Mesodermal cell (in vitro differentiated cells): ENCODE results near the gene CD300C. TPM values are rescaled to one million over a fixed set of nuclear protein-coding genes. Genes with fewer than 3 reads are reported as not detected.

Experiments
- H3K27ac ChIP-seq: 2 replicates; pipeline ENCODE4 v1.7.0; 2013; ENCODE audit warnings: mild to moderate bottlenecking, low read depth, low read length, moderate library complexity; ENCODE audit not compliant: severe bottlenecking
- H3K36me3 ChIP-seq: 2 replicates; pipeline ENCODE4 v1.7.1; 2013; ENCODE audit warnings: mild to moderate bottlenecking, low read length, moderate library complexity; ENCODE audit not compliant: control insufficient read depth, insufficient read depth
- H3K4me1 ChIP-seq: one replicate; pipeline ENCODE4 v1.7.1; 2013; ENCODE audit warnings: mild to moderate bottlenecking, low read length; ENCODE audit not compliant: insufficient read depth, control insufficient read depth, poor library complexity, severe bottlenecking
- H3K4me3 ChIP-seq: 2 replicates; pipeline ENCODE4 v1.7.0; 2013; ENCODE audit warnings: low read length, control low read depth, mild to moderate bottlenecking; ENCODE audit not compliant: insufficient read depth, poor library complexity, severe bottlenecking; ENCODE audit errors: extremely low read depth
- H3K9me3 ChIP-seq: 2 replicates; pipeline ENCODE4 v1.7.1; 2013; ENCODE audit warnings: mild to moderate bottlenecking, low read length, moderate library complexity; ENCODE audit not compliant: control insufficient read depth
- WGBS, 2 experiments: methylation state at CpG; one replicate each; pipeline ENCODE4 v1.1.5; 2013; ENCODE audit warnings: missing lambda C conversion rate in 2 of 2; ENCODE audit not compliant: insufficient coverage in 2 of 2; 5-methylcytosine and 5-hydroxymethylcytosine counted together
- polyA plus RNA-seq, 2 experiments: library from polyadenylated mRNA; stranded (reverse); fragments of 50-300 nt; gene quantifications; one replicate each; pipeline ENCODE4 v1.2.3, GENCODE V29; 2013

The CD300C gene
- polyA plus RNA-seq (2013, experiment 1 of 2) = not detected
- polyA plus RNA-seq (2013, experiment 2 of 2) = not detected

- no peaks in the 10 kb centered on the region for H3K36me3 ChIP-seq
- H3K27ac ChIP-seq = no peak within 1 kb of the TSS
- no peaks in the 10 kb centered on the region for H3K9me3 ChIP-seq
- WGBS, 2 experiments = 77 to 91% methylated on average over 3 of the region's 5 CpGs
- H3K4me3 ChIP-seq = no peak within 1 kb of the TSS
- H3K4me1 ChIP-seq = no peaks in the 10 kb centered on the region
These were observed at the start of gene CD300C for GRCh38 chr17:74545843-74546230. Gene CD300C, minus strand, starts transcription at chr17:74546115. Its CDS starts 333 bp downstream, at chr17:74545782.

GRCh38 chr17:74595037-74595750 is 49.3 kb upstream of the CD300C start:
- Histone ChIP-seq H3K4me1 (peaks cover 22% of the 10 kb centered on the region), H3K27ac (no peak overlapping the region), H3K36me3 (no peaks in the 10 kb centered on the region), H3K9me3 (no peaks in the 10 kb centered on the region), H3K4me3 (no peak overlapping the region)
- WGBS, 2 experiments = 37 to 82% methylated on average over 3 to 5 of the region's 6 CpGs

- no peak within 1 kb of the TSS for H3K4me3 ChIP-seq
These were observed 46.4 kb upstream of the CD300C start, which contains the start of gene CD300LD for GRCh38 chr17:74592087-74592990. Gene CD300LD, minus strand, starts transcription at chr17:74592283. Its CDS starts 81 bp downstream, at chr17:74592202.

GRCh38 chr17:74591503-74591902 is 45.6 kb upstream of the CD300C start:
- 67% methylated on average over 1 of the region's 1 CpG; no CpG with 5 or more reads in 1 of the 2 experiments for WGBS, 2 experiments
- no peak overlapping the region for H3K4me3 ChIP-seq
- peaks cover 10% of the 10 kb centered on the region for H3K4me1 ChIP-seq
- H3K27ac ChIP-seq = no peak overlapping the region
- no peaks in the 10 kb centered on the region for H3K9me3 ChIP-seq
- no peaks in the 10 kb centered on the region for H3K36me3 ChIP-seq

More at GRCh38 chr17:74592087-74592990, 46.4 kb upstream of the CD300C start, which contains the start of gene CD300LD:
- 80% methylated on average over 9 to 10 of the region's 14 CpGs for WGBS, 2 experiments
- H3K9me3 ChIP-seq = no peaks in the 10 kb centered on the region
- no peaks in the 10 kb centered on the region for H3K36me3 ChIP-seq
- peaks cover 10% of the 10 kb centered on the region for H3K4me1 ChIP-seq
- no peak within 1 kb of the TSS for H3K27ac ChIP-seq

DNA sequence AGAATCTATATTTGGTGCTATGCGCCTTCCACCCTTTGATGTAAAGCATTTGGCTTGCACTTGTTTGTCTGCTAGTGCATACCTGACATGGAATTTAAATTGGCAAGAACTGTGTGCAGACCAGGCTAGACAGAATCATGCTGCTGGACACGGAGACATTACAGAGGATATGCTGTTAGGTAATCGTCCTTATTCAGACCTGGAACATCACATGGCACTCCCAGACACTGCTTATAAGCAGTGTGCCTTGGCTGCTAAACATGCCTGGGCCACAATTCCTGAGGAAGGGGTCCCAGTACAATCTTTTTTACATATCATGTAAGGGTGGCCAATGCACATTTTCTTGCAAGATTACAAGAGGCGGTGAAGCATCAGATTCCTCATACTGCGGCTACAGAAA is 39.8 kb upstream of the CD300C start:
- Histone ChIP-seq H3K27ac (no peak overlapping the region), H3K36me3 (no peaks in the 10 kb centered on the region)
- WGBS, 2 experiments = 85 to 94% methylated on average over 3 to 5 of the region's 5 CpGs

GRCh38 chr17:74584292-74585060 is 38.6 kb upstream of the CD300C start:
- Histone ChIP-seq H3K9me3 (peaks cover 5% of the 10 kb centered on the region), H3K36me3 (no peaks in the 10 kb centered on the region), H3K27ac (no peak overlapping the region), H3K4me3 (no peak overlapping the region), H3K4me1 (no peaks in the 10 kb centered on the region)
- 77 to 82% methylated on average over 10 to 14 of the region's 14 CpGs for WGBS, 2 experiments

More for the DNA sequence above, 39.8 kb upstream of the CD300C start:
- Histone ChIP-seq H3K4me3 (no peak overlapping the region), H3K4me1 (no peaks in the 10 kb centered on the region), H3K9me3 (peaks cover 5% of the 10 kb centered on the region)

DNA sequence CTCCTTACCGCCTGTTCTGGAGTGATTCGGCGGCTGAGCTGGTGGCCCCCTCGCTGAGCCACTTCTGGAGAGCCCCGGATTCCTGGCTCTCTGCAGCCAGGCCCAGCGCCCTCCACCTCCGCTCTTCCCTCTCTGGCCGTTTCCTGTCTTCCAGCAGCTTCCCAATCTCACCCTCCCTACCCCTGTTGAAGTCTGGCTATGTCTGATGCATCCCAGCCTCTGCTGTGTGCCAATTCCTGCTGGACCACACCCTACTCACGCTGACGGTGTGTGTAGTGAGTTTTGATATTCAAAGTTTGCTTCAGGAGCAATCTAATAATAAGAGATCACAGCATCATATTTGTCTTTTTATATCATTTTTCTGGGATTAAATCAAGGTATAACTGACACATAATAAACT is 36.7 kb upstream of the CD300C start:
- Histone ChIP-seq H3K9me3 (peaks cover 5% of the 10 kb centered on the region), H3K4me3 (no peak overlapping the region), H3K4me1 (no peaks in the 10 kb centered on the region), H3K36me3 (no peaks in the 10 kb centered on the region), H3K27ac (no peak overlapping the region)
- WGBS, 2 experiments = 83 to 84% methylated on average over 5 to 8 of the region's 10 CpGs

DNA sequence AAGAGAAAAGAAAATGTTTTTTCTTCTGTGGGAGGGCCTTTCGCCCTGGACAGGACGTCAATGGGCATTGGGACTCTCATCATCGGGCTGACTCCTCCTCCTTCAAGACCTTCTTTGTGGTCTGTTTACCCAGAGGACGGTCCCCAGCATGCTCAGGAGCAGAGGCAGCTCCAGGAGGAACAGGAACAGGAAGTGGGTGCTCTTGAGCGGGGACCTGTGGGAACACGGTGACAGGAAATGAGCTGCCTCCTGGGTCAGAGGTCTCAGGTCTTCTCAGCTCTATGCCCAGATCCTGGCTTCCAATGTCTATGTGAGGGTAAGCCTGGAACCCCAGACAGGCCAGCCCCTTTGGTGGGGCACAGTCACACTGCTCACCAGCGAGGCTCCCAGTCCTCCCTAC is 34.0 kb upstream of the CD300C start:
- peaks cover 4% of the 10 kb centered on the region for H3K9me3 ChIP-seq
- H3K4me3 ChIP-seq = no peak overlapping the region
- WGBS, 2 experiments = 85 to 88% methylated on average over 3 to 6 of the region's 7 CpGs
- no peaks in the 10 kb centered on the region for H3K4me1 ChIP-seq
- H3K27ac ChIP-seq = no peak overlapping the region
- no peaks in the 10 kb centered on the region for H3K36me3 ChIP-seq

DNA sequence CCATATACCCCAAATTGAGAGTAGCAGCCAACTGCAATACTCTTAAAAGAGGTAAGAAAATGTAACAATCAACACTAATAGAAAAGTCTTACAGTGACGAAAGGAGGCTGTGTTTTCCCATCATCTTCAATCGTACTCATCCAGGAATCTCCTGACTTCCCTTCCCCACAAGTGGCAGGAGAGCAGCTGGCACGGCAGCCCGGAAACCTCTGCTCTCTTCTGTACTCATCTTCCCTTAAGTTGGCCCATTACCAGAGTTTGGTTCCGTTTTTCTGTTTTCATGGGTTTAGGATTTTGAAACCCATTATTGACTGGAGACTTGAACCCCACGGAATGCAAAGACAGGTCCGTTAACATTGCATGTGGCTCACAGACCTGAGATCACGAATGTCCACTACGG is 33.1 kb upstream of the CD300C start:
- 85 to 93% methylated on average over 6 to 9 of the region's 9 CpGs for WGBS, 2 experiments
- Histone ChIP-seq H3K9me3 (no peaks in the 10 kb centered on the region), H3K36me3 (no peaks in the 10 kb centered on the region), H3K4me3 (no peak overlapping the region), H3K27ac (no peak overlapping the region), H3K4me1 (no peaks in the 10 kb centered on the region)

DNA sequence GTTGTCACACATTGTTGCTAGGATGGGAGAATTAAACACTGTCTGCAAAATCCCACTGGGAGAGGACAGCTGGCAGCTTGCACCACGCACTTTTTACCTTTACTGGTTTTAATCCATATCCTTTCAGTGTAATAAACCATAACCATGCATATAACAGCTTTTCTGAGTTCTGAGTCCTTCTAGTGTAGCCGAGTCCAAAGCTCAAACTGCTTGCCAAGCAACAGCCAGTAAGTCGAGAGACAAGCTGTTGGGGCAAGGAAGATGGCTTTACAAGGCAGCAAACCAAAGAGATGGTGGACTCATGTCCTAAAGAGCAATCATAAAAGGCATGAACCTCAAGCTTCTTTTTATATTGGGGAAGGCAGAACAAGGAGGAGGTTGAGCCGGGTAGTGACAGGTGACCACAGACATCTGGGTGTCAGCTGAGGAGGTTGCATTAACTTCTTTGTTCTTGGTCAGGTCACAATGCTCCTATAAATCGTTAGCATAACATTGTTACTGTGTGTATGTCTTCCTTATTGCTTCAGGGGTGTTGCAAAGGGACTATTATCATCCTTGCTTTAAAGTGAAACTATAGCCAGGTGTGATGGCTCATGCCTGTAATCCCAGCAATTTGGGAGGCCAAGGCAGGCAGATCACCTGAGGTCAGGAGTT is 28.7 kb upstream of the CD300C start:
- no peaks in the 10 kb centered on the region for H3K36me3 ChIP-seq
- no peaks in the 10 kb centered on the region for H3K4me1 ChIP-seq
- 79 to 84% methylated on average over 3 to 5 of the region's 5 CpGs for WGBS, 2 experiments
- H3K27ac ChIP-seq = no peak overlapping the region
- H3K4me3 ChIP-seq = no peak overlapping the region
- no peaks in the 10 kb centered on the region for H3K9me3 ChIP-seq
